Right lung (tissue), 5 donors: ENCODE data around the gene BBOF1. TPM values are rescaled to one million over a fixed set of nuclear protein-coding genes. Genes with fewer than 3 reads are reported as not detected.

Source experiments
- DNase-seq, 2 donors: peaks; one replicate each; pipeline ENCODE4 v3.0.0-alpha.2; 2013
- polyA plus RNA-seq, 5 donors: library from polyadenylated mRNA; unstranded; fragments of 120-200 nt; gene quantifications; one replicate each; pipeline versions ENCODE4 v1.2.1 to v1.2.3, GENCODE V29; 2013; ENCODE audit warnings: inconsistent platforms in 1 of 5, low replicate concordance in 1 of 5; ENCODE audit not compliant: insufficient read length in 5 of 5, insufficient read depth in 1 of 5

The BBOF1 gene
- polyA plus RNA-seq, 5 donors: 13.1 to 35.2 (median 15.5) TPM

GRCh38 chr14:74019408-74020137 lies 424 bp downstream of the BBOF1 start:
- DNase-seq: peak; percentile 38 to 69

- DNase-seq: no peak
These were observed 3.2 kb downstream of the BBOF1 start for GRCh38 chr14:74022346-74022745.

GRCh38 chr14:74029136-74029535 lies 10.0 kb downstream of the BBOF1 start:
- DNase-seq: no peak

GRCh38 chr14:74034572-74034971 lies 15.4 kb downstream of the BBOF1 start:
- DNase-seq: no peak

GRCh38 chr14:74035556-74035955 lies 16.4 kb downstream of the BBOF1 start:
- no peak for DNase-seq

GRCh38 chr14:74038020-74038859 lies 19.1 kb downstream of the BBOF1 start:
- peak; percentile 8 to 27 for DNase-seq

GRCh38 chr14:74042296-74042695 lies 23.1 kb downstream of the BBOF1 start:
- DNase-seq: no peak

GRCh38 chr14:74045522-74045921 lies 26.4 kb downstream of the BBOF1 start:
- DNase-seq: no peak

GRCh38 chr14:74048281-74048680 lies 29.1 kb downstream of the BBOF1 start:
- no peak for DNase-seq

GRCh38 chr14:74049876-74050495 lies 30.8 kb downstream of the BBOF1 start:
- DNase-seq: no peak

GRCh38 chr14:74062809-74063150 lies 43.6 kb downstream of the BBOF1 start:
- no peak for DNase-seq

- no peak for DNase-seq
These were observed 45.3 kb downstream of the BBOF1 start for GRCh38 chr14:74064426-74064825.

- no peak for DNase-seq
These were observed 45.7 kb downstream of the BBOF1 start for GRCh38 chr14:74064883-74065282.

GRCh38 chr14:74065746-74066575 lies 46.8 kb downstream of the BBOF1 start:
- DNase-seq: peak in 1 of 2 donors; percentile 9

- no peak for DNase-seq
These were observed 58.3 kb downstream of the BBOF1 start for GRCh38 chr14:74077401-74077800.

GRCh38 chr14:74080820-74081460 lies 61.8 kb downstream of the BBOF1 start:
- DNase-seq: no peak

- DNase-seq: no peak
These were observed 62.3 kb downstream of the BBOF1 start for GRCh38 chr14:74081491-74081890.

- DNase-seq: no peak
These were observed 64.0 kb downstream of the BBOF1 start for GRCh38 chr14:74083161-74083560.

- DNase-seq: no peak
These were observed 64.7 kb downstream of the BBOF1 start for GRCh38 chr14:74083784-74084276.

- DNase-seq: peak; percentile 100
These were observed 65.3 kb downstream of the BBOF1 start, which contains the start of the genes ALDH6A1 and LIN52 for GRCh38 chr14:74084277-74085046. ALDH6A1 (minus strand) TSS chr14:74084453; CDS start chr14:74084394, 59 bp downstream. LIN52 (plus strand) TSS chr14:74084956; CDS start chr14:74084975, 19 bp downstream.
